HG02943 (cell line): ENCODE measurements around the gene CASKIN2.

ENCODE experiments used
- ATAC-seq: cut with Tn5 transposase; IDR thresholded peaks from one replicate; pipeline ENCODE4 v1.9.1; 2021; ENCODE audit warnings: mild to moderate bottlenecking, low read depth, moderate library complexity; ENCODE audit not compliant: unreplicated experiment

The CASKIN2 gene

GRCh38 chr17:75547091-75547490, 31.8 kb upstream of the CASKIN2 start:
- no peak for ATAC-seq

- no peak for ATAC-seq
These were observed 30.8 kb upstream of the CASKIN2 start for GRCh38 chr17:75546181-75546580.

- no peak for ATAC-seq
These were observed 28.9 kb upstream of the CASKIN2 start for GRCh38 chr17:75544250-75544649.

GRCh38 chr17:75542728-75543336, 27.5 kb upstream of the CASKIN2 start:
- ATAC-seq = no peak

- ATAC-seq = no peak
These were observed 26.9 kb upstream of the CASKIN2 start for GRCh38 chr17:75542229-75542628.

GRCh38 chr17:75540923-75541503, 25.7 kb upstream of the CASKIN2 start:
- ATAC-seq = no peak

GRCh38 chr17:75539967-75540729, 24.8 kb upstream of the CASKIN2 start:
- ATAC-seq = no peak

- no peak for ATAC-seq
These were observed 21.0 kb upstream of the CASKIN2 start for GRCh38 chr17:75536366-75536765.

GRCh38 chr17:75535871-75536270, 20.5 kb upstream of the CASKIN2 start:
- no peak for ATAC-seq

GRCh38 chr17:75535119-75535537, 19.8 kb upstream of the CASKIN2 start:
- no peak for ATAC-seq

GRCh38 chr17:75531721-75532072, 16.4 kb upstream of the CASKIN2 start:
- no peak for ATAC-seq

GRCh38 chr17:75530837-75531720, 15.7 kb upstream of the CASKIN2 start:
- ATAC-seq = no peak

- ATAC-seq = no peak
These were observed 11.4 kb upstream of the CASKIN2 start for GRCh38 chr17:75526555-75527270.

- ATAC-seq = no peak
These were observed 10.6 kb upstream of the CASKIN2 start for GRCh38 chr17:75525806-75526554.

- ATAC-seq = peak; percentile 67
These were observed 9.9 kb upstream of the CASKIN2 start, which contains the start of gene LLGL2 for GRCh38 chr17:75524970-75525805. TSS of gene LLGL2 (plus strand) at chr17:75525697. CDS start at chr17:75543427, 17,730 bp downstream.

- no peak for ATAC-seq
These were observed 9.1 kb upstream of the CASKIN2 start for GRCh38 chr17:75524269-75524969.

GRCh38 chr17:75523647-75524046, 8.3 kb upstream of the CASKIN2 start:
- ATAC-seq = no peak
